DND-41 (cell line): ENCODE data around the gene CENPP.

Experiments used
- ATAC-seq: fragments of 200-7000 bp; cut with Tn5 transposase; 3 replicates; pipeline ENCODE4 v1.9.1; 2021; ENCODE audit warnings: low read depth; ENCODE audit not compliant: insufficient read depth
- DNase-seq: peaks from one replicate; pipeline ENCODE4 v3.0.0-alpha.2; 2020
- H2AFZ ChIP-seq: 2 replicates; pipeline ENCODE4 v1.6.0; 2012; ENCODE audit warnings: low read depth, low read length
- H3K27ac ChIP-seq: 2 replicates; pipeline ENCODE4 v1.5.1; 2012; ENCODE audit warnings: low read length, inconsistent platforms
- H3K27me3 ChIP-seq: fragments of 200-600 bp; sonication (generic); 2 replicates; pipeline ENCODE4 v1.6.0; 2012; ENCODE audit warnings: low read length, mild to moderate bottlenecking, inconsistent platforms; ENCODE audit not compliant: insufficient read depth, poor library complexity
- H3K36me3 ChIP-seq: 2 replicates; pipeline ENCODE4 v1.5.1; 2012; ENCODE audit warnings: low read length, inconsistent platforms; ENCODE audit not compliant: insufficient read depth
- H3K4me1 ChIP-seq: 2 replicates; pipeline ENCODE4 v1.5.1; 2012; ENCODE audit warnings: mild to moderate bottlenecking, low read length; ENCODE audit not compliant: insufficient read depth
- H3K4me2 ChIP-seq: 2 replicates; pipeline ENCODE4 v1.6.0; 2012; ENCODE audit warnings: mild to moderate bottlenecking, moderate library complexity, low read length, inconsistent platforms; ENCODE audit not compliant: insufficient read depth
- H3K4me3 ChIP-seq, 2 experiments: fragments of 200-600 bp in 1 of 2; shearing (Covaris generic) in 1 of 2; 2 replicates each; pipeline ENCODE4 v1.5.1; 2012 to 2016; ENCODE audit warnings: inconsistent platforms in 2 of 2, low read length in 2 of 2, mild to moderate bottlenecking in 2 of 2, low read depth in 1 of 2, moderate library complexity in 1 of 2
- H3K79me2 ChIP-seq: 2 replicates; pipeline ENCODE4 v1.6.0; 2012; ENCODE audit warnings: low read length, inconsistent platforms; ENCODE audit not compliant: insufficient read depth
- H3K9ac ChIP-seq: 2 replicates; pipeline ENCODE4 v1.6.0; 2012; ENCODE audit warnings: low read depth, mild to moderate bottlenecking, inconsistent platforms, low read length, moderate library complexity
- H3K9me3 ChIP-seq: 2 replicates; pipeline ENCODE4 v1.5.1; 2012; ENCODE audit warnings: low read length, moderate library complexity, mild to moderate bottlenecking, inconsistent platforms; ENCODE audit not compliant: insufficient read depth, severe bottlenecking
- H4K20me1 ChIP-seq: 2 replicates; pipeline ENCODE4 v1.6.0; 2012; ENCODE audit warnings: low read length; ENCODE audit not compliant: insufficient read depth
- CTCF ChIP-seq: IDR thresholded peaks from 2 replicates; pipeline ENCODE4 v1.5.1; 2012; ENCODE audit warnings: borderline replicate concordance, low read length, moderate library complexity, mild to moderate bottlenecking; ENCODE audit not compliant: poor library complexity, severe bottlenecking; ENCODE audit errors: extremely low read depth
- EZH2 ChIP-seq: IDR thresholded peaks from 3 replicates; pipeline ENCODE4 v1.6.1; 2012; ENCODE audit warnings: borderline replicate concordance, low read depth, mild to moderate bottlenecking, moderate library complexity, low read length, inconsistent platforms; ENCODE audit not compliant: severe bottlenecking

Gene CENPP

GRCh38 chr9:92324889-92325268, 874 bp upstream of the CENPP start:
- Histone ChIP-seq H3K79me2 (peaks cover 69% of the 10 kb centered on the region), H3K4me2 (peak overlapping the region; percentile 97), H3K4me1 (peaks cover 41% of the 10 kb centered on the region), H3K27ac (peak overlapping the region; percentile 96), H2AFZ (peak overlapping the region; percentile 94), H3K9ac (peak overlapping the region; percentile 84), H3K27me3 (no peaks in the 10 kb centered on the region), H3K9me3 (no peaks in the 10 kb centered on the region), H3K36me3 (peaks cover 32% of the 10 kb centered on the region), H4K20me1 (no peaks in the 10 kb centered on the region; the same call in 1 of the 2 replicates), H3K4me3 (peak overlapping the region; percentile 85 to 96)
- ATAC-seq (peak; percentile 19), DNase-seq (no peak)
- no peak for TF ChIP-seq CTCF
- no peak for TF ChIP-seq EZH2

- no peaks in the 10 kb centered on the region for H3K9me3 ChIP-seq
- peak overlapping the region; percentile 84 for H3K9ac ChIP-seq
- peaks cover 41% of the 10 kb centered on the region for H3K4me1 ChIP-seq
- TF ChIP-seq EZH2: no peak
- TF ChIP-seq CTCF: no peak
- peak overlapping the region; percentile 97 for H3K4me2 ChIP-seq
- H2AFZ ChIP-seq: peak overlapping the region; percentile 94
- peak overlapping the region; percentile 85 to 96; a peak in 3 of 4 replicates for H3K4me3 ChIP-seq
- H3K79me2 ChIP-seq: peaks cover 76% of the 10 kb centered on the region
- H3K36me3 ChIP-seq: peaks cover 21% of the 10 kb centered on the region
- no peaks in the 10 kb centered on the region for H3K27me3 ChIP-seq
- H3K27ac ChIP-seq: peak overlapping the region; percentile 96
- no peak for DNase-seq
- peak; percentile 28 for ATAC-seq
- no peaks in the 10 kb centered on the region; the same call in 1 of the 2 replicates for H4K20me1 ChIP-seq
These were observed 293 bp downstream of the CENPP start for GRCh38 chr9:92325991-92326500.

- ATAC-seq: no peak
- H3K9me3 ChIP-seq: no peaks in the 10 kb centered on the region
- no peak overlapping the region; the same call in 1 of the 2 replicates for H3K27ac ChIP-seq
- peaks cover 41% of the 10 kb centered on the region for H3K4me1 ChIP-seq
- H2AFZ ChIP-seq: no peak overlapping the region
- peaks cover 12% of the 10 kb centered on the region for H3K36me3 ChIP-seq
- H3K27me3 ChIP-seq: no peaks in the 10 kb centered on the region
- H3K9ac ChIP-seq: peak overlapping the region; percentile 84
- peak overlapping the region; percentile 97 for H3K4me2 ChIP-seq
- H3K4me3 ChIP-seq: peak overlapping the region in 1 of 2 experiments; percentile 85; a peak in 3 of 4 replicates
- no peak for DNase-seq
- TF ChIP-seq CTCF: no peak
- TF ChIP-seq EZH2: no peak
- H4K20me1 ChIP-seq: no peaks in the 10 kb centered on the region; the same call in 1 of the 2 replicates
- peaks cover 83% of the 10 kb centered on the region for H3K79me2 ChIP-seq
These were observed 1.6 kb downstream of the CENPP start for GRCh38 chr9:92327283-92327850.
